ENCODE measurements around the gene CCNC.

Gene CCNC, protein sequence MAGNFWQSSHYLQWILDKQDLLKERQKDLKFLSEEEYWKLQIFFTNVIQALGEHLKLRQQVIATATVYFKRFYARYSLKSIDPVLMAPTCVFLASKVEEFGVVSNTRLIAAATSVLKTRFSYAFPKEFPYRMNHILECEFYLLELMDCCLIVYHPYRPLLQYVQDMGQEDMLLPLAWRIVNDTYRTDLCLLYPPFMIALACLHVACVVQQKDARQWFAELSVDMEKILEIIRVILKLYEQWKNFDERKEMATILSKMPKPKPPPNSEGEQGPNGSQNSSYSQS

GRCh38 chr6:99568103-99568933, at the start of gene CCNC:
CCNC (minus strand) TSS chr6:99568660; CDS start chr6:99568527, 133 bp downstream.
- peak; percentile 95 for DNase-seq

DNA sequence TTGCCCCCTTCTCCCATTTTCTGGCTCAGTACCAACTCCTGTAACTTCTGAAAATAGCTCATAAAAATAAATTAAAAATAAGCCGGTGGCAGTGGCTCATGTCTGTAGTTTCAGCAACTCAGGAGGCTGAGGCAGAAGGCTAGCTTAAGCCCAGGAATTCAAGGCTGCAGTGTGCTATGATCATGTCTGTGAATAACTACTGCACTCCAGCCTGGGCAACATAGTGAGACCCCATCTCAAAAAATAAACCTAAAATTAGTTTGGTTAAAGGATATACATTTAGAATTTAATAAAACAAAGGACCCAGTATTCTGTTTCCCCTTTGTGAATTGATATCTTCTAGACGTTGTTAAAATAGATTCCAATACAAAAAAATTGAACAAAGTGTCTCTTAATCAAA, 48.7 kb upstream of the CCNC start:
- DNase-seq, result no peak

- peak; percentile 5 for DNase-seq
Observed at GRCh38 chr6:99614430-99615186, 46.1 kb upstream of the CCNC start.

DNA sequence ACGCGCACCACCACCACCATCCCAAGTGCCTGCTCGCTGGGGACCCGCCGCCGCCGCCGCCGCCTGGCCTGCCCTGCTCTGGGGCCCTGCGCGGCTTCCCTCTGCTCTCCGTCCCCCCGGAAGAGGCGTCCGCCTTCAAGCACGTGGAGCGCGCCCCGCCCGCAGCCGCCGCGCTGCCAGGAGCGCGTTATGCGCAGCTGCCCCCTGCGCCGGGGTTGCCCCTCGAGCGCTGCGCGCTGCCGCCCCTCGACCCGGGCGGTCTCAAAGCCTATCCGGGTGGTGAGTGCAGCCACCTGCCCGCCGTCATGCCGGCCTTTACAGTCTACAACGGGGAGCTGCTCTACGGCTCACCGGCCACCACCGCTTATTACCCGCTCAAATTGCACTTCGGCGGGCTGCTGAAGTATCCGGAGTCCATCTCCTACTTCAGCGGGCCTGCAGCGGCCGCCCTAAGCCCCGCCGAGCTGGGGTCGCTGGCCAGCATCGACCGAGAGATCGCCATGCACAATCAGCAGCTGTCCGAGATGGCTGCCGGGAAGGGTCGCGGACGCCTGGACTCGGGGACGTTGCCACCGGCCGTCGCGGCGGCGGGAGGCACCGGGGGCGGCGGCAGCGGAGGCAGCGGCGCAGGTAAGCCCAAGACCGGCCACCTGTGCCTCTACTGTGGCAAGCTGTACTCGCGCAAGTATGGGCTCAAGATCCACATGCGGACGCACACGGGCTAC, 45.4 kb upstream of the CCNC start:
- peak; percentile 40 for DNase-seq

- peak; percentile 40 for DNase-seq
Observed at GRCh38 chr6:99613409-99613704, 44.9 kb upstream of the CCNC start.

GRCh38 chr6:99612551-99613408, 44.3 kb upstream of the CCNC start:
- DNase-seq, result peak; percentile 15

DNA sequence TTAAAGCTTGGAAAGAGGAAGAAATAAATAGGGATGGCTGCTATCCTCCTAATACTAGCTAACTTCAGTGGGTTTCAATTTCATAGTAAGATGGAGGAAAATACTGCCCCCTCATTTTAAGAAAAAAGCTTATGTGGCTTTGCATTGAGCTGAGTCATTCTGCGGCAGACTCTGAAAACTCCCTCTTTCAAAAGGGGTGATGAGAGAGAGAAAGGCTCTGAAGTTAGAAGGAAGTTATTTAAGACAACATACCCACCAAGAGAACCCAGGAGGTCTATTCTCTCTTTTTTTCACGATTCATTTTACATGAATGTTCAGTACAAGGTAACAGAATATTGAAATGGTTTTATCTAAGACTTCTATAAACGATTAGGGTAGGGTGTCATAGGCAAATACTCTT, 42.7 kb upstream of the CCNC start:
- no peak for DNase-seq

DNA sequence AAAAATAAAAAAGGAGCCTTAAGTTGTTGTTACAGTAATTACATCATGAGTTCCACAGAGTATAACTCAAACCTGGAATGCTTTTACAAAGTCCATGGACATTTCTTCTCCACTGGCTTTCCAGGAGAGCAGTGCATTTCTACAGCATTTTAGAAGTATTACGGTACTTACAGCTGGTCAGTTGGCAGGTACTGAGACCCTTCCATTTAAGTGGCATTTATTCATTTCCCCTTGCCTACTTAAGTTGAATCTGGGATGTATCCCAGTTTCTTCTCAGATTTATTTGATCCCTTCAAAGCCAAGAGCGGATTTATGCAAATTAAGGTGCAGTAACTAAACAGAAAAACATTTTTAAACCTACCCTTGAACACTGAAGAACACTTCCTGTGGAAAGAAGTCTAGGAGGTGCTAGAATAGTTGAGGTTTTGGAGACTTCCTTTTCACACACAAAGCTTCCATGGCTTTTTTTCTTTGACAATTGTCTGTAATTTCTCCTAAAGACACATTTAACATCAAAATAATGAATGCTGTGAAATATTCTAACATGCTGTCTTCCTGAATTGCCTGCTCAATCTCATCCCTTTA, 41.5 kb upstream of the CCNC start:
- DNase-seq, result no peak

DNA sequence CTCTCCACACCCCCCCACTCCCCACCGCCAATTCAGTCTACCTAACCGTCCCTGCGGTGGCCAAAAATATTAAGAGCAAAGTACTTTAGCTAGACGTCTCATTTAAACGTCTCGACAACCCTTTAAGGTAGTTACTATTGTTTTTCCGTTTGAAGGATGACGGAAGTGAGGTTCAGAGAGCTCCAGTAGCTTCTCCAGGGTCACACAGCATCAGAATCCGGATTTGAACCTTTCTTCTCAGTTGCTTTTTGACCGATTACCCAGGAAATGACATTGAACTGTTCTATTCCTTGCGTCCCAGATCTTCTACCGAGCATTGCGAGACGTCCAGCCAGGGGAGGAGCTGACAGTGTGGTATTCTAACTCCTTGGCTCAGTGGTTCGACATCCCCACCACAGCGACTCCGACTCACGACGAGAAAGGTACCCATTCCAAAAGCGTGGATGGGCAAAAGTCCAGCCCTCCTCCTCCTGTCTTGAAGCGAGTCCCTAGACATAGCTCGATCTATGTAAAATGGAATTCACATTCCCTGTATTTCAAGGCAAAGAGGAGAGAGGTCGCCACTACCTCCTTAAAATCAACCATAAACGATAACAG, 40.5 kb upstream of the CCNC start:
- no peak for DNase-seq

- DNase-seq, result no peak
Observed at GRCh38 chr6:99608059-99608885, 39.8 kb upstream of the CCNC start.

DNA sequence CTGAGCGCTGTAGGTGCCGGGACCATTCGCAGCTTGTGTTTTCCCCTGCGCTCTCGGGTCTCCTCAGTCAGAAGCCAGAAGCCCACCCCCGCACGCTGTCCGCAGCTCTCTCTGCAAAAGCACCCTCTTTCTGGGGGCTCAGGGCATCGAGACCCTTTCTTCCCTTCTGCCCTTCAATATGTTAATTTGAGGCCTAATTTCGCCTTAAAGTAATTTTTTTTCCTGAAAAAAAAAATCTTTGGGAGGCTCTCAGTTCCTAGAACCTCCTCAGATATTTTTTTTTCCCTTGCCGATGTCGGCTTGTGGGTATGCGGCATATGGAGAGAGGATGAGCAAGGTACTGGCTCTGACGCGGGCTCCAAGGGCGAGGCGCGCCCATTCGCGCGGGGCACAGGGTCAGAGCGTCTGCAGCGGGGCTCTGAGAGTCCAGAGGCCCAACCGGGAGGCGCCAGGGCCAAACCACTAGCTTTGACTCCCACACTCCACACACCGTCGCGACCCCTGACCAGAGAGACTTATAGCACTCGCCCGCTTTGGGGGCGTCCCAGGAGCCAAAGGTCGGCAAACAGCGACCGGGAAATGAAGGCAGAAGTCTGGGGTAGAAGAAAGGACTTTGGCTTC, 39.1 kb upstream of the CCNC start:
- no peak for DNase-seq

GRCh38 chr6:99606656-99607415, 38.4 kb upstream of the CCNC start, which contains the start of gene PRDM13:
PRDM13 (plus strand) TSS chr6:99606833; CDS start chr6:99607035, 202 bp downstream.
- no peak for DNase-seq

DNA sequence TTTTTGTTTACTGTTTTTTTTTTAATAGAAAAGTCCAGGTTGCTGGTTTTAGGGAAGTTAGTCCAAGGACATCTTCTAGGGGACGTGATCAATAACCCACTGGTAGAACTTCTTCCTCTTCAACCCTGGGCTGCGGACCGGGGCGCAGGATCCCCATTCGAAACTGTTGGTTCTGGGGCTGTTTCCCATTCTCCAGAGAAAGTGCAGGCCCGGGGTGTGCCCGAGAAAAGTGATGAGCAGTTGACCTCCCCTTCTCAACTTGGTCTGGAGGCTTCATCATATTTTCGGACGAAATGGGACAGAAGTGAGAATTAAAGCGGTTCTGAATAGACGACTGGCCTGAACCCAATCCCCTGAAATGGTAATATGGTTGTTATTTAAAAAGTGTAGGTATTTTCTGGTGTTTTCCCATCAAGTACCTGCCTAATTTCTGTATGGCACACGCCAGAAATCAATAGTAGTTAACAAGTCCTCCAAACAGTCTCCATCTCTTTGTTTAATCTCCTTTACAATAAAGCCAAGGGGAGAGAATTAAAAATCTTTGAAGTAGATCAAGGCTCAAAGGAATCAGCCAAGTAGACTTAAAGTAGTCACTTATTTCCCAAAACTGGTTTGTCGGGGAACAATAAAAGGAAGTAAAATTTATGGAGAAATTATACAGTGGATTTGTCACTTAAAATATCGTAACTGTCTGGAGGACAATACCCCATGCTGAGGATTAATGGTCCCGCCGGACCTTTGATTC, 37.6 kb upstream of the CCNC start:
- DNase-seq, result no peak

- DNase-seq, result no peak
Observed at GRCh38 chr6:99605074-99605734, 36.7 kb upstream of the CCNC start.

DNA sequence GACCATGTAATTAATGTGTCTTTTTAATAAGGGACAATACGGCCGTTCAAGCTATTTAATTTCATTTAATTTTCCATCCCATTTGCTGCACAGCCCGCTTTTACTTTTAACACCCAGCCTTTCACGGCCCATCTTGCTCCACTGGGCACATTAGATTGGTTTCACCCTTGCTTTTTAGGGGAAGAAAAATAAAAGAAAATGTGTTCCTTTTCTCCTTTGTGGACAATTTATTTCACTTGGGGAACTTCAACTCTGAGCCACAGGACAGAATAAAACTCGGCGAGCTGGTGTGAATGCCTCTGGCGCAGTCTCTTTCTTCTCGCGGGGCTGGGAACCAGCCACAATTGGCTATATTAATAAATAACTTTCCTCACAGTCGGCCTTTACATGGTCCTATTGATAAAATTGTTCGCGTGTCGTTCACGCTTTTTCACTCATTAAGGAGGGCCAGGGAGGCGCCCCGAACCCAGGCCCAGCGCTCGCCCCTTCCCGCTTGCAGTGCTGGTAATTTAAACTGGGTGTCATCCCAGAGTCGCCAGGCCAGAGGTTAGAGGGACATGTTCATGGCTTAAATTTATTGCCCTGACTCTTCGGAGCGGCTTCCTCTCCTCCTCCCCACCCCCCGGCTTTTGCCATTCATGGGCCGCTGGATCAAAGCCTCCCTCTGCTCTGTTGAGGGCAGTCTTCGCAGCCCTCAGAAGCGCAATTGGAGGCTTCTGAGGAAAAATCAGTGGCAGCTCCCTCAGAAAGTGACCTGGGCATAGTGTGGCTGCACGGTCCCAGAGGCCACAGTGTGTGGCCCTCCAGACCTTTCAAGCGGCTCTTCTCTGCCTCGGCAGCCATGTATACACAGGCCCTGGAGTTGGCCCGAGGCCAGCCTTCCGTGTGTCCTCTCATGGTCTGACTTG, 36.0 kb upstream of the CCNC start:
- DNase-seq, result no peak

DNA sequence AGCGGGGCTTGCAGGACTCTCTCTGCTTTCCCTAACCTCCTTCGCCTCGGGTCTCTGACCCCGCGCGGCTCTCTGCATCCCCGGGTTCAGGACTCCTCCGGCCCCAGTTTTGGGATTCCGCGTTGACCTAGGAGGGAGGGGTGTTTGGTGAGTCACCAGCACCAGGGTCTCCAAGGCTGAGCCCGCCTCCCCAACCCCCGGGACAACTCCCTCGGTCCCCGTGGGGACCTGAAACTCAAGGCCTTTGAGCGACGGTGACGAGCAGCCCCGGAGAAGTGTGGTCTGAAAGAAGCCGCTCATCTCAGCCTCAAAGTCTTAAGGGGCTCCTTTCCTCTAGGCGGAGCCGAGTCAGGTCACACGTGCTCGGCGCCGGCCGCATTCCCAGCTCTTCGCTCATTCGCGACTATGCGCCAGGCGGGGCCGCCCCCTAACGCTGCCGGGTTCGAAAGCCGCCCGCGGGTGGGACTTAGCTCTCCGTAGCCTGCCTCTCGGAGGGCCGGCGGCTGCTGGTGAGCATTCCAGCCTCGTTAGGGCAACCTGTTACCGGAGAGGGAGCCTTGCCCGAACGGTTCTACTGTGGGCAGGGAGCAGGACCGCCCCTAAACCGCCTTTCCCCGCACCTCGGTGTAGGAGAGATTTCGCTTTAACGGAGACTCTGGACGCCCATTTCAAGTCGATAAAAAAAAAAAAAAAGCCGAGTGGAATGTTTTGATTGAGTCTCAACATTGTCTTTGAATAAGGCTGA, 35.1 kb upstream of the CCNC start:
- DNase-seq, result peak; percentile 4
